NT2/D1 (cell line): ENCODE data around the gene MRPS10.

Experiments used
- YY1 ChIP-seq: IDR thresholded peaks from 2 replicates; pipeline ENCODE4 v1.6.1; 2011; ENCODE audit not compliant: insufficient read length, insufficient read depth
- ZNF274 ChIP-seq: IDR thresholded peaks from 2 replicates; pipeline ENCODE4 v1.6.1; 2011; ENCODE audit warnings: mild to moderate bottlenecking, low read depth, low read length

DNA sequence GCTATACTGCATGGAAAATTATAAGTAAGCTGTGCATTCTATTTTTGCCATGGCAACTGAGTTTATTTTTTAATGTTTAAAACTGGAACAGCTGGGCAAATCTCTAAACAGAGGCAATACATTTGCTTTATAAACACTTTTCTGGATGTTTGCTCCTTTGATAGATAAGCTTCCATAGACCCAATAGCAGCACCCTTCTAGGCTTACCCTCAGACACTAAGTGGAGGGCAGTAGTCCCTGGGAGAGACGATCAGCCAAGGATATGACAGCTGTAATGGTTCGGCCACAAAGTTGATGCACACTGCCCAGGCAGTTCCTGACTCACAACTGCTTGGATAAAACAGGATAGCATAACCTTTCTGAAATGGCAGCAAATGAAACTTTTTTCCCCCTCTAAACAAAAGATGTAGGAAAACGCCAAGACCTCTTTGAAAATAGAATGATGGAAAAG, 8.5 kb upstream of the MRPS10 start:
- TF ChIP-seq YY1 (no peak), ZNF274 (no peak)
